ENCODE results near the gene MILR1.

Gene MILR1

DNA sequence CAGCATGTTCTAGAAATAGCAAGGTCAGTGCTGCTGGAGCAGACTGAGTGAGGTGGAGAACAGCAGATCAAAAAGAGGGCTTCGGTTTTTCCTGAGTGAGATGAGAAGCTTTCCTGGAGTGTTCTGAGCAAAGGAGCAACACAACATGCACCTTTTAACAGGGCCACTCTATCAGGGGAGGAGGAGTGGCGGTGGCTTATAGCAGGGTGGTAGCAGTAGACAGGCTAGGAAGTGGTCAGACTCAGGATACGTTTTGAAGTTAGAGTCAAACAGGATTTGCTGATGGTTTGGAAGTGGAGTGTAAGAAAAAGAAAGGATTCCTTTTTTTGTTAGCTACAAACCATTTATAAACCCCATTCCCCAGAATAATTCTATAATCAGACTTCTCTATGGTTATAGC lies 35.5 kb downstream of the MILR1 start:
- TF ChIP-seq FOXP2 (optimal IDR thresholded peaks at IDR 0.05; ENCODE audit: borderline replicate concordance, extremely low read depth, extremely low read length, insufficient read depth), result no peak
- no peak for TF ChIP-seq POLR2AphosphoS5 (IDR thresholded peaks at IDR 0.05; ENCODE audit: low read depth, low read length)
- no peak for TF ChIP-seq REST (IDR thresholded peaks at IDR 0.05; ENCODE audit: insufficient read depth in 1 of 2, low read depth in 2 of 2, low read length in 2 of 2)
- TF ChIP-seq SIN3A (IDR thresholded peaks at IDR 0.05; ENCODE audit: borderline replicate concordance, insufficient read depth, low read length), result no peak
- TF ChIP-seq TAF1 (IDR thresholded peaks at IDR 0.05; ENCODE audit: borderline replicate concordance, insufficient read depth, low read length), result no peak

DNA sequence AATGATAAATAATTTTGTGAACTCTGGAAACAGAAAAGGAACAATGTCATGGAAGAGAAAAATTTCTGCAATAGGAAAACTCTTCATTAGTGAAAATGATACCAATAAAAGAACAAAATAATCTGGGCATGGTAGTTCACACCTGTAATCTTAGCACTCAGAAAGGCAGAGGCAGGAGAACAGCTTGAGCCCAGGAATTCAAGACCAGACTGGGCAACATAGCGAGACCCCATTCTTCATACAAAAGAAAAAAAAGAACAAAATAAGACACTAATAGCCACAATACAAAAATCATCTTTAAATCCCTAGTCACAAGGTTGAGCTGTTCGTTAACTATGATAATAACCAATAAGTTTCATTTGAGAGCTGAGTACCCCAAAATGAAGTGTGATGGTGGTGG lies 39.4 kb downstream of the MILR1 start:
- TF ChIP-seq SIN3A (IDR thresholded peaks at IDR 0.05; ENCODE audit: borderline replicate concordance, insufficient read depth, low read length) (no peak), REST (IDR thresholded peaks at IDR 0.05; ENCODE audit: insufficient read depth in 1 of 2, low read depth in 2 of 2, low read length in 2 of 2) (no peak), TAF1 (IDR thresholded peaks at IDR 0.05; ENCODE audit: borderline replicate concordance, insufficient read depth, low read length) (no peak), POLR2AphosphoS5 (IDR thresholded peaks at IDR 0.05; ENCODE audit: low read depth, low read length) (no peak), FOXP2 (optimal IDR thresholded peaks at IDR 0.05; ENCODE audit: borderline replicate concordance, extremely low read depth, extremely low read length, insufficient read depth) (no peak)

- TF ChIP-seq TAF1 (IDR thresholded peaks at IDR 0.05; ENCODE audit: borderline replicate concordance, insufficient read depth, low read length) (no peak), SIN3A (IDR thresholded peaks at IDR 0.05; ENCODE audit: borderline replicate concordance, insufficient read depth, low read length) (no peak), REST (IDR thresholded peaks at IDR 0.05; ENCODE audit: insufficient read depth in 1 of 2, low read depth in 2 of 2, low read length in 2 of 2) (no peak), POLR2AphosphoS5 (IDR thresholded peaks at IDR 0.05; ENCODE audit: low read depth, low read length) (no peak), FOXP2 (optimal IDR thresholded peaks at IDR 0.05; ENCODE audit: borderline replicate concordance, extremely low read depth, extremely low read length, insufficient read depth) (no peak)
Observed at GRCh38 chr17:64491034-64491860, 42.3 kb downstream of the MILR1 start.

GRCh38 chr17:64491994-64492393 lies 43.1 kb downstream of the MILR1 start:
- no peak for TF ChIP-seq POLR2AphosphoS5 (IDR thresholded peaks at IDR 0.05; ENCODE audit: low read depth, low read length)
- no peak for TF ChIP-seq REST (IDR thresholded peaks at IDR 0.05; ENCODE audit: insufficient read depth in 1 of 2, low read depth in 2 of 2, low read length in 2 of 2)
- TF ChIP-seq FOXP2 (optimal IDR thresholded peaks at IDR 0.05; ENCODE audit: borderline replicate concordance, extremely low read depth, extremely low read length, insufficient read depth), result no peak
- no peak for TF ChIP-seq TAF1 (IDR thresholded peaks at IDR 0.05; ENCODE audit: borderline replicate concordance, insufficient read depth, low read length)
- no peak for TF ChIP-seq SIN3A (IDR thresholded peaks at IDR 0.05; ENCODE audit: borderline replicate concordance, insufficient read depth, low read length)
